GM23338 (cell line): ENCODE results near the gene POLR3E. TPM values are rescaled to one million over a fixed set of nuclear protein-coding genes. Genes with fewer than 3 reads are reported as not detected.

Source experiments
- ATAC-seq: fragments of 200-7000 bp; cut with Tn5 transposase; 3 replicates; pipeline ENCODE4 v1.9.1; 2020
- DNase-seq: peaks from one replicate; pipeline ENCODE4 v3.0.0-alpha.2; 2015; ENCODE audit warnings: low spot score
- H2AFZ ChIP-seq: fragments of 200-600 bp; sonication (generic); 2 replicates; pipeline ENCODE4 v1.8.0; 2016; ENCODE audit warnings: antibody characterized with exemption, mild to moderate bottlenecking, moderate library complexity
- H3F3A ChIP-seq: fragments of 200-600 bp; sonication (generic); replicated peaks from 2 replicates; pipeline ENCODE4 v1.8.0; 2017; ENCODE audit warnings: antibody characterized with exemption, mixed run types, low read depth
- H3K27ac ChIP-seq: fragments of 200-600 bp; sonication (generic); 2 replicates; pipeline ENCODE4 v1.6.1; 2016; ENCODE audit warnings: low read depth
- H3K27me3 ChIP-seq: fragments of 200-600 bp; sonication (generic); 2 replicates; pipeline ENCODE4 v1.8.0; 2016; ENCODE audit warnings: mild to moderate bottlenecking, mixed run types, moderate library complexity; ENCODE audit not compliant: insufficient read depth
- H3K36me3 ChIP-seq: fragments of 200-600 bp; sonication (generic); 2 replicates; pipeline ENCODE4 v1.8.0; 2016; ENCODE audit warnings: mild to moderate bottlenecking; ENCODE audit not compliant: insufficient read depth
- H3K4me1 ChIP-seq: fragments of 200-600 bp; sonication (generic); 2 replicates; pipeline ENCODE4 v1.8.0; 2016; ENCODE audit warnings: mild to moderate bottlenecking, moderate library complexity; ENCODE audit not compliant: insufficient read depth
- H3K4me2 ChIP-seq: fragments of 200-600 bp; sonication (generic); 2 replicates; pipeline ENCODE4 v1.7.1; 2017; ENCODE audit warnings: mixed run types
- H3K4me3 ChIP-seq: fragments of 200-600 bp; sonication (generic); 2 replicates; pipeline ENCODE4 v1.6.1; 2016; ENCODE audit warnings: mixed run types
- H3K79me2 ChIP-seq: fragments of 200-600 bp; sonication (generic); replicated peaks from 2 replicates; pipeline ENCODE4 v1.8.0; 2017; ENCODE audit warnings: mild to moderate bottlenecking; ENCODE audit not compliant: insufficient read depth
- H3K9me2 ChIP-seq: fragments of 200-600 bp; sonication (generic); 2 replicates; pipeline ENCODE4 v1.8.0; 2017; ENCODE audit not compliant: insufficient read depth
- H4K20me1 ChIP-seq: fragments of 200-600 bp; sonication (generic); replicated peaks from 2 replicates; pipeline ENCODE4 v1.8.0; 2017; ENCODE audit warnings: mild to moderate bottlenecking; ENCODE audit not compliant: insufficient read depth
- H3K27ac Mint-ChIP-seq: 2 replicates; pipeline ENCODE4 v1.8.0; 2020; ENCODE audit warnings: inconsistent platforms, mild to moderate bottlenecking, moderate library complexity, mixed read lengths
- H3K27me3 Mint-ChIP-seq: 3 replicates; pipeline ENCODE4 v1.8.0; 2022; ENCODE audit warnings: low read depth, mild to moderate bottlenecking, moderate library complexity, mixed read lengths, inconsistent platforms; ENCODE audit not compliant: insufficient read depth, poor library complexity
- H3K36me3 Mint-ChIP-seq: 3 replicates; pipeline ENCODE4 v1.8.0; 2021; ENCODE audit warnings: low read depth, mild to moderate bottlenecking, inconsistent platforms, moderate library complexity, mixed read lengths
- H3K4me1 Mint-ChIP-seq: 3 replicates; pipeline ENCODE4 v1.8.0; 2020; ENCODE audit warnings: mild to moderate bottlenecking, inconsistent platforms, mixed read lengths
- H3K4me3 Mint-ChIP-seq: 3 replicates; pipeline ENCODE4 v1.8.0; 2021; ENCODE audit warnings: moderate library complexity, mild to moderate bottlenecking, inconsistent platforms, mixed read lengths
- H3K9me3 Mint-ChIP-seq: 3 replicates; pipeline ENCODE4 v1.8.0; 2020; ENCODE audit warnings: moderate library complexity, mild to moderate bottlenecking, inconsistent platforms, mixed read lengths
- CREB1 ChIP-seq: fragments of 250-450 bp; sonication (Bioruptor Pico); IDR thresholded peaks from 2 replicates; pipeline ENCODE4 v1.5.0; 2020; ENCODE audit warnings: low read depth, mild to moderate bottlenecking, moderate library complexity
- EZH2 ChIP-seq: fragments of 200-600 bp; sonication (generic); IDR thresholded peaks from one replicate; pipeline ENCODE4 v1.8.0; 2017; ENCODE audit warnings: antibody characterized with exemption, mild to moderate bottlenecking, low read depth; ENCODE audit not compliant: unreplicated experiment
- JUNB ChIP-seq: IDR thresholded peaks from one replicate; pipeline ENCODE4 v1.6.1; 2016; ENCODE audit warnings: antibody characterized with exemption; ENCODE audit not compliant: unreplicated experiment
- NANOG ChIP-seq: IDR thresholded peaks from 2 replicates; pipeline ENCODE4 v1.6.1; 2016; ENCODE audit warnings: antibody characterized with exemption, borderline replicate concordance
- POLR2AphosphoS5 ChIP-seq: IDR thresholded peaks from 2 replicates; pipeline ENCODE4 v1.6.1; 2016; ENCODE audit warnings: antibody characterized with exemption, low read depth
- STAT1 ChIP-seq: IDR thresholded peaks from one replicate; pipeline ENCODE4 v1.6.1; 2016; ENCODE audit warnings: antibody characterized with exemption; ENCODE audit not compliant: unreplicated experiment
- ZNF114 ChIP-seq: fragments of 250-450 bp; sonication (Bioruptor Pico); IDR thresholded peaks from 2 replicates; pipeline ENCODE4 v1.5.0; 2020; ENCODE audit warnings: mild to moderate bottlenecking, moderate library complexity
- ZNF331 ChIP-seq: fragments of 250-450 bp; sonication (Bioruptor Pico); IDR thresholded peaks from 2 replicates; pipeline ENCODE4 v1.5.0; 2020; ENCODE audit warnings: low read depth, mild to moderate bottlenecking, moderate library complexity
- polyA plus RNA-seq: library from polyadenylated mRNA; unstranded; fragments of >200 nt; fragmentation: Nextera tagmentation; extraction: Ambion mirVana; gene quantifications from 2 replicates; pipeline ENCODE4 v1.2.1, GENCODE V29; 2016
- total RNA-seq: library from RNA; depleted of rRNA; stranded (reverse); fragments of >200 nt; shearing (Covaris generic); gene quantifications from 2 replicates; pipeline ENCODE4 v1.2.3, GENCODE V29; 2014
- TF ChIP-seq, protein P1 (sequence below): IDR thresholded peaks from one replicate; pipeline ENCODE4 v1.6.1; 2018; ENCODE audit warnings: antibody characterized with exemption; ENCODE audit not compliant: unreplicated experiment
- TF ChIP-seq, protein P2 (sequence below): fragments of 250-450 bp; sonication (Bioruptor Pico); IDR thresholded peaks from 2 replicates; pipeline ENCODE4 v1.5.0; 2020; ENCODE audit warnings: mild to moderate bottlenecking, moderate library complexity
- TF ChIP-seq, protein P3 (sequence below), 2 experiments: fragments of 200-600 bp in 1 of 2; sonication (generic) in 1 of 2; conservative IDR thresholded peaks; 2 replicates each; pipeline versions ENCODE4 v1.5.1 to v1.6.1; 2016 to 2017; ENCODE audit warnings: antibody characterized with exemption in 2 of 2, low read depth in 2 of 2, mild to moderate bottlenecking in 2 of 2, moderate library complexity in 1 of 2
- TF ChIP-seq, protein P4 (sequence below): IDR thresholded peaks from 2 replicates; pipeline ENCODE4 v1.6.1; 2016; ENCODE audit warnings: antibody characterized with exemption

POLR3E gene
- total and polyA plus RNA-seq, 2 experiments from 2014 or later, result 62.7 to 141 TPM

DNA sequence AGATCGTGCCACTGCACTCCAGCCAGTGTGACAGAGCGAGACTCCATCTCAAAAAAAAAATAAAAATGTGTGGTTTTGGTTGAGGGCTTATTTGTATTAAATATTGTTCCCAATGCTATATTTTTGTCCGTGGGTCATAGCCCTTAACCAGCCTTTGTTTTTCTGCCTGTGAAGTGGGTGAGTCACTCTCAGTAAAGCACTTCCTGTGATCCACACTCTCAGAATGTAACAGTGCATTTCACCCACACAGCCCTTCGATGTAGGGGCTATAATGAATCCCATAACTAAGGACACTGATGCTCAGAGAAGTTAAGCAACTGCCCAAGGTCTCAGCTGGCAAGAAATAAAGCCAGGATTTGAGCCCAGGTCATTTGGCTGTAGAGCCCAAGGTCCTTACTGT, 34.7 kb upstream of the POLR3E start (continued):
- TF ChIP-seq, protein P1, sequence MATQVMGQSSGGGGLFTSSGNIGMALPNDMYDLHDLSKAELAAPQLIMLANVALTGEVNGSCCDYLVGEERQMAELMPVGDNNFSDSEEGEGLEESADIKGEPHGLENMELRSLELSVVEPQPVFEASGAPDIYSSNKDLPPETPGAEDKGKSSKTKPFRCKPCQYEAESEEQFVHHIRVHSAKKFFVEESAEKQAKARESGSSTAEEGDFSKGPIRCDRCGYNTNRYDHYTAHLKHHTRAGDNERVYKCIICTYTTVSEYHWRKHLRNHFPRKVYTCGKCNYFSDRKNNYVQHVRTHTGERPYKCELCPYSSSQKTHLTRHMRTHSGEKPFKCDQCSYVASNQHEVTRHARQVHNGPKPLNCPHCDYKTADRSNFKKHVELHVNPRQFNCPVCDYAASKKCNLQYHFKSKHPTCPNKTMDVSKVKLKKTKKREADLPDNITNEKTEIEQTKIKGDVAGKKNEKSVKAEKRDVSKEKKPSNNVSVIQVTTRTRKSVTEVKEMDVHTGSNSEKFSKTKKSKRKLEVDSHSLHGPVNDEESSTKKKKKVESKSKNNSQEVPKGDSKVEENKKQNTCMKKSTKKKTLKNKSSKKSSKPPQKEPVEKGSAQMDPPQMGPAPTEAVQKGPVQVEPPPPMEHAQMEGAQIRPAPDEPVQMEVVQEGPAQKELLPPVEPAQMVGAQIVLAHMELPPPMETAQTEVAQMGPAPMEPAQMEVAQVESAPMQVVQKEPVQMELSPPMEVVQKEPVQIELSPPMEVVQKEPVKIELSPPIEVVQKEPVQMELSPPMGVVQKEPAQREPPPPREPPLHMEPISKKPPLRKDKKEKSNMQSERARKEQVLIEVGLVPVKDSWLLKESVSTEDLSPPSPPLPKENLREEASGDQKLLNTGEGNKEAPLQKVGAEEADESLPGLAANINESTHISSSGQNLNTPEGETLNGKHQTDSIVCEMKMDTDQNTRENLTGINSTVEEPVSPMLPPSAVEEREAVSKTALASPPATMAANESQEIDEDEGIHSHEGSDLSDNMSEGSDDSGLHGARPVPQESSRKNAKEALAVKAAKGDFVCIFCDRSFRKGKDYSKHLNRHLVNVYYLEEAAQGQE, result no peak

DNA sequence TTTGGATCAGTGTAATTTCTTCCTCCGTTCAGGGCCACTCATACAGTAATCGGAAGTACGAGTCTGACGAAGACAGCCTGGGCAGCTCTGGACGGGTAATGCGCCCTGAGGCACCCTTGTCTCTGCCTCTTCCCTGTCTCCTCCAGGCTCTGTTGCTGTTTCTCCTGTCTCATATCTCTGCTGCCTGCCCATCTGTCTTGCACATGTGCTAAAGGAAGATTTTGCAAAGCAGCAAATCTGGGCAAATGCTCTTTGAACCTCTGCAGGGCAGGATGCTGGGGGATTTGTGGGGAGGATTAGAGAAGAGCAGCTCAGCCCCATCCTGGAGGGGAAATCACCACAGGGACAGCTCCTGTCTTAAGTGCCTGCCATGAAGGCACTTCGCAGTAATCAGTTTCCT, 32.4 kb upstream of the POLR3E start:
- Mint-ChIP-seq H3K36me3 (peaks cover 27% of the 10 kb centered on the region), H3K4me3 (no peak overlapping the region), H3K27me3 (peaks cover 4% of the 10 kb centered on the region), H3K27ac (no peak overlapping the region), H3K4me1 (no peaks in the 10 kb centered on the region), H3K9me3 (no peaks in the 10 kb centered on the region; the same call in 2 of the 3 replicates)
- no peaks in the 10 kb centered on the region for H3K4me1 ChIP-seq
- no peak overlapping the region for H3K27ac ChIP-seq
- no peak overlapping the region for H3K4me2 ChIP-seq
- no peak overlapping the region for H3K4me3 ChIP-seq
- H3K27me3 ChIP-seq, result no peaks in the 10 kb centered on the region
- DNase-seq (no peak), ATAC-seq (no peak)
- H4K20me1 ChIP-seq, result no peaks in the 10 kb centered on the region
- no peak overlapping the region for H2AFZ ChIP-seq
- H3K79me2 ChIP-seq, result no peaks in the 10 kb centered on the region
- H3K36me3 ChIP-seq, result peaks cover 10% of the 10 kb centered on the region
- H3F3A ChIP-seq, result no peaks in the 10 kb centered on the region
- no peaks in the 10 kb centered on the region for H3K9me2 ChIP-seq
- TF ChIP-seq NANOG, result no peak
- no peak for TF ChIP-seq POLR2AphosphoS5
- no peak for TF ChIP-seq ZNF331 (CRISPR knock-in tag)
- TF ChIP-seq, protein P2, sequence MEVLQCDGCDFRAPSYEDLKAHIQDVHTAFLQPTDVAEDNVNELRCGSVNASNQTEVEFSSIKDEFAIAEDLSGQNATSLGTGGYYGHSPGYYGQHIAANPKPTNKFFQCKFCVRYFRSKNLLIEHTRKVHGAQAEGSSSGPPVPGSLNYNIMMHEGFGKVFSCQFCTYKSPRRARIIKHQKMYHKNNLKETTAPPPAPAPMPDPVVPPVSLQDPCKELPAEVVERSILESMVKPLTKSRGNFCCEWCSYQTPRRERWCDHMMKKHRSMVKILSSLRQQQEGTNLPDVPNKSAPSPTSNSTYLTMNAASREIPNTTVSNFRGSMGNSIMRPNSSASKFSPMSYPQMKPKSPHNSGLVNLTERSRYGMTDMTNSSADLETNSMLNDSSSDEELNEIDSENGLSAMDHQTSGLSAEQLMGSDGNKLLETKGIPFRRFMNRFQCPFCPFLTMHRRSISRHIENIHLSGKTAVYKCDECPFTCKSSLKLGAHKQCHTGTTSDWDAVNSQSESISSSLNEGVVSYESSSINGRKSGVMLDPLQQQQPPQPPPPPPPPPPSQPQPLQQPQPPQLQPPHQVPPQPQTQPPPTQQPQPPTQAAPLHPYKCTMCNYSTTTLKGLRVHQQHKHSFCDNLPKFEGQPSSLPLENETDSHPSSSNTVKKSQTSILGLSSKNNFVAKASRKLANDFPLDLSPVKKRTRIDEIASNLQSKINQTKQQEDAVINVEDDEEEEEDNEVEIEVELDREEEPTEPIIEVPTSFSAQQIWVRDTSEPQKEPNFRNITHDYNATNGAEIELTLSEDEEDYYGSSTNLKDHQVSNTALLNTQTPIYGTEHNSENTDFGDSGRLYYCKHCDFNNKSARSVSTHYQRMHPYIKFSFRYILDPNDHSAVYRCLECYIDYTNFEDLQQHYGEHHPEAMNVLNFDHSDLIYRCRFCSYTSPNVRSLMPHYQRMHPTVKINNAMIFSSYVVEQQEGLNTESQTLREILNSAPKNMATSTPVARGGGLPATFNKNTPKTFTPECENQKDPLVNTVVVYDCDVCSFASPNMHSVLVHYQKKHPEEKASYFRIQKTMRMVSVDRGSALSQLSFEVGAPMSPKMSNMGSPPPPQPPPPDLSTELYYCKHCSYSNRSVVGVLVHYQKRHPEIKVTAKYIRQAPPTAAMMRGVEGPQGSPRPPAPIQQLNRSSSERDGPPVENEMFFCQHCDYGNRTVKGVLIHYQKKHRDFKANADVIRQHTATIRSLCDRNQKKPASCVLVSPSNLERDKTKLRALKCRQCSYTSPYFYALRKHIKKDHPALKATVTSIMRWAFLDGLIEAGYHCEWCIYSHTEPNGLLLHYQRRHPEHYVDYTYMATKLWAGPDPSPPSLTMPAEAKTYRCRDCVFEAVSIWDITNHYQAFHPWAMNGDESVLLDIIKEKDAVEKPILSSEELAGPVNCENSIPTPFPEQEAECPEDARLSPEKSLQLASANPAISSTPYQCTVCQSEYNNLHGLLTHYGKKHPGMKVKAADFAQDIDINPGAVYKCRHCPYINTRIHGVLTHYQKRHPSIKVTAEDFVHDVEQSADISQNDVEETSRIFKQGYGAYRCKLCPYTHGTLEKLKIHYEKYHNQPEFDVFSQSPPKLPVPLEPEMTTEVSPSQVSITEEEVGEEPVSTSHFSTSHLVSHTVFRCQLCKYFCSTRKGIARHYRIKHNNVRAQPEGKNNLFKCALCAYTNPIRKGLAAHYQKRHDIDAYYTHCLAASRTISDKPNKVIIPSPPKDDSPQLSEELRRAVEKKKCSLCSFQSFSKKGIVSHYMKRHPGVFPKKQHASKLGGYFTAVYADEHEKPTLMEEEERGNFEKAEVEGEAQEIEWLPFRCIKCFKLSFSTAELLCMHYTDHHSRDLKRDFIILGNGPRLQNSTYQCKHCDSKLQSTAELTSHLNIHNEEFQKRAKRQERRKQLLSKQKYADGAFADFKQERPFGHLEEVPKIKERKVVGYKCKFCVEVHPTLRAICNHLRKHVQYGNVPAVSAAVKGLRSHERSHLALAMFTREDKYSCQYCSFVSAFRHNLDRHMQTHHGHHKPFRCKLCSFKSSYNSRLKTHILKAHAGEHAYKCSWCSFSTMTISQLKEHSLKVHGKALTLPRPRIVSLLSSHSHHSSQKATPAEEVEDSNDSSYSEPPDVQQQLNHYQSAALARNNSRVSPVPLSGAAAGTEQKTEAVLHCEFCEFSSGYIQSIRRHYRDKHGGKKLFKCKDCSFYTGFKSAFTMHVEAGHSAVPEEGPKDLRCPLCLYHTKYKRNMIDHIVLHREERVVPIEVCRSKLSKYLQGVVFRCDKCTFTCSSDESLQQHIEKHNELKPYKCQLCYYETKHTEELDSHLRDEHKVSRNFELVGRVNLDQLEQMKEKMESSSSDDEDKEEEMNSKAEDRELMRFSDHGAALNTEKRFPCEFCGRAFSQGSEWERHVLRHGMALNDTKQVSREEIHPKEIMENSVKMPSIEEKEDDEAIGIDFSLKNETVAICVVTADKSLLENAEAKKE (CRISPR knock-in tag), result no peak
- TF ChIP-seq, protein P3, sequence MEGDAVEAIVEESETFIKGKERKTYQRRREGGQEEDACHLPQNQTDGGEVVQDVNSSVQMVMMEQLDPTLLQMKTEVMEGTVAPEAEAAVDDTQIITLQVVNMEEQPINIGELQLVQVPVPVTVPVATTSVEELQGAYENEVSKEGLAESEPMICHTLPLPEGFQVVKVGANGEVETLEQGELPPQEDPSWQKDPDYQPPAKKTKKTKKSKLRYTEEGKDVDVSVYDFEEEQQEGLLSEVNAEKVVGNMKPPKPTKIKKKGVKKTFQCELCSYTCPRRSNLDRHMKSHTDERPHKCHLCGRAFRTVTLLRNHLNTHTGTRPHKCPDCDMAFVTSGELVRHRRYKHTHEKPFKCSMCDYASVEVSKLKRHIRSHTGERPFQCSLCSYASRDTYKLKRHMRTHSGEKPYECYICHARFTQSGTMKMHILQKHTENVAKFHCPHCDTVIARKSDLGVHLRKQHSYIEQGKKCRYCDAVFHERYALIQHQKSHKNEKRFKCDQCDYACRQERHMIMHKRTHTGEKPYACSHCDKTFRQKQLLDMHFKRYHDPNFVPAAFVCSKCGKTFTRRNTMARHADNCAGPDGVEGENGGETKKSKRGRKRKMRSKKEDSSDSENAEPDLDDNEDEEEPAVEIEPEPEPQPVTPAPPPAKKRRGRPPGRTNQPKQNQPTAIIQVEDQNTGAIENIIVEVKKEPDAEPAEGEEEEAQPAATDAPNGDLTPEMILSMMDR (conservative IDR thresholded peaks at IDR 0.05; ENCODE audit: low read depth in 2 of 2), result no peak
- TF ChIP-seq, protein P4, sequence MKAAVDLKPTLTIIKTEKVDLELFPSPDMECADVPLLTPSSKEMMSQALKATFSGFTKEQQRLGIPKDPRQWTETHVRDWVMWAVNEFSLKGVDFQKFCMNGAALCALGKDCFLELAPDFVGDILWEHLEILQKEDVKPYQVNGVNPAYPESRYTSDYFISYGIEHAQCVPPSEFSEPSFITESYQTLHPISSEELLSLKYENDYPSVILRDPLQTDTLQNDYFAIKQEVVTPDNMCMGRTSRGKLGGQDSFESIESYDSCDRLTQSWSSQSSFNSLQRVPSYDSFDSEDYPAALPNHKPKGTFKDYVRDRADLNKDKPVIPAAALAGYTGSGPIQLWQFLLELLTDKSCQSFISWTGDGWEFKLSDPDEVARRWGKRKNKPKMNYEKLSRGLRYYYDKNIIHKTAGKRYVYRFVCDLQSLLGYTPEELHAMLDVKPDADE, result no peak
- no peak for TF ChIP-seq STAT1
- TF ChIP-seq ZNF114 (CRISPR knock-in tag), result no peak
- no peak for TF ChIP-seq CREB1
- TF ChIP-seq JUNB, result no peak
- TF ChIP-seq EZH2, result no peak
